Mesenteric fat pad (tissue), 1 donor: ENCODE measurements around the gene FUT9. TPM values are rescaled to one million over a fixed set of nuclear protein-coding genes. Genes with fewer than 3 reads are reported as not detected.

Experiments
- DNase-seq: peaks from one replicate; pipeline ENCODE4 v3.0.0-alpha.2; 2020; ENCODE audit warnings: low spot score
- total RNA-seq: library from RNA; stranded (reverse); fragmentation: NEBNext Ultra II Directional; extraction: Animal tissue kit (Norgen Biotek cat#: 25700); gene quantifications from one replicate; pipeline ENCODE4 v1.2.1, GENCODE V29; 2021
- donor health status: DM: yes; HTN: yes; CAD: no.

Gene FUT9
- total RNA-seq, 1 donor from 2014 or later: not detected

DNA sequence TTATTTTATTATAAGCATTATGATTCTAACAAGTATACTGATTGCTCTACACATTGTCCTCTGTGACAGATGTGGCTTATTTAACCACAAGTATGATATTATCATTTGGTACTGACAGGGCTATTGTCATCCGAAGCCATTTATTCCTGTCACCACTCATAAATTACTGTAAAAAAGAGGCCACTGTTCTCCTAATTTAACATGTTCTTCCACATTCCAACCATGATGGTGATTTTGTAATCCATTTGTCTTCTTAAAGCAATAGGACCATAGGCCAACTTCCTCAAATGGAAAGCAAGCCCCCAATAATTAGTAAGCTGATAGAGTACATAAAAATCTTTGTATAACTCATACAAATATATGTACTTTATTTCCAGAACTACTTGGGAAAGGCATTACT lies 50.6 kb downstream of the FUT9 start:
- DNase-seq: no peak

DNA sequence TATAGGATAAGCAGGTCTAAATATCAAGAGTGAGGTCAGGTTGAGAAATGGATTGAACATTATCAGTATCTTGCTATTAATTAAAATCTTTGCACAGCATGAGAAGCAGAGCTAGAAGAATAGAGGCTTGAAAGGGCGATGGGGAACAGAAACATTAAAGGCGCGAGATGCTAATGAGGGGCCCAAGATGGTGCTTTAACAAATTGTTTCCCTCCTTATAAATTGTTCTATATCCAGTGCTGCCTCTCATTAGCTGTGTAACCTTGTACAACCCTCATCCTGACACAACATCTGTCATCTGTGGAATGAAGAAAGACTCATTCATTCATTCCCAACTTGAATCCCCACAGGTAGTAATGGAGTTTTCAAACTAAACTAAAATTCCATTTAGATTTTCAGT lies 57.8 kb downstream of the FUT9 start:
- no peak for DNase-seq

DNA sequence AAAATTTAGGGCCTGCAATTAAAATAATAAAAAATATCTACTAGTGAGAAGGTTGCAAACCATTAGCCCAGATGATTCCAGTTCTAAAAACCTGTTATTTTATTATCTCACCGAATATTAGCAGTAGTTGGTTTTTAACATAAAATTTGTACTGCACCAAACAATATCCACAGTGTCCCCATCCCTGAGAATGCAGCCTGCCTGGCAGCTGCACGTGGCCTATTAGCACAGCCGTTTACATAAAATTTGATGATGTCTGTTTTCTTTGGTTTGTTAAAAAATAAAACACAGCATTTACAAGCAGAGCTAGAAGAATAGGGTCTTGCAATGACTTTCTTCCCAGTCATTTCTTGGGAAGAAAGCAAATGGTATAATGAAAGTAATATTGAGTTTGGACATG lies 58.2 kb downstream of the FUT9 start:
- no peak for DNase-seq

GRCh38 chr6:96075826-96076225 lies 60.1 kb downstream of the FUT9 start:
- DNase-seq: no peak

GRCh38 chr6:96086745-96087144 lies 71.0 kb downstream of the FUT9 start:
- no peak for DNase-seq

GRCh38 chr6:96089173-96089572 lies 73.4 kb downstream of the FUT9 start:
- DNase-seq: no peak

- DNase-seq: no peak
Measured at GRCh38 chr6:96094077-96094476, 78.3 kb downstream of the FUT9 start.

- DNase-seq: no peak
Measured at GRCh38 chr6:96099069-96099468, 83.3 kb downstream of the FUT9 start.

DNA sequence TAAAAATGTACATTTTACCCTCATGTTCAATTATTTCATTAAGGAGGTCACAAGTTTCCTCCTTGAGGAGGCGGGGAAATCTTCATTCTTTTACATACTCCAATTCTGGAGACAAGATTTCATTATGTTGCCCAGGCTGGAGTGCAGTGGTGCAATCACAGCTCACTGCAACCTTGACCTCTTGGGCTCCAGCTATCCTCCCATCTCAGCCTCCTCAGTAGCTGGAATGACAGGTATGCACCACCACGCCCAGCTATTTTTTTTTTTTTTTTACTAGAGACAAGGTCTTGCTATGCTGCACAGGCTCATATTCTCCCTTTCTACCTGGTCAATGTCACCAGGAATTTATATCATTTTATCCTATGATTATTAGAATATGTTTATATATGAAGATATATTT lies 85.8 kb downstream of the FUT9 start:
- no peak for DNase-seq

GRCh38 chr6:96104910-96105309 lies 89.1 kb downstream of the FUT9 start:
- DNase-seq: no peak

GRCh38 chr6:96110878-96111277 lies 95.1 kb downstream of the FUT9 start:
- DNase-seq: no peak

DNA sequence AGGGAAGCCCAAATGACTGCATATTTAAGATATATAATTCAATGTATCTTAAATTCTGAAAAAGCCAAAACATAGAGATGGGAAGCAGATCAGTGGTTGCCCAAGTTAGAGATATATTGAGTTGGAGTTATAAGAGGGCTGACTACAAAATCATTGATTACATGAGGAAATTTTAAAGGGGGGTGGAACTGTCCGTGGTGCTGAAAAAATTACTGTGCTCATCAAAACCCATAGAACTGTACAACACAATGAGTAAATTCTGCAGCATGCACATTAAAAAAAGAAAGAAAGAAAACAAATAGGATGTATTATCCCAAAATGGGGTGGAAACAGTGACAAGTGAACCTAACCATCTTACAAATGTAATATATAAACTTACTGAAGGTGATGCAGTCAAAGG lies 100.9 kb downstream of the FUT9 start:
- DNase-seq: no peak

- DNase-seq: no peak
Measured at GRCh38 chr6:96124778-96125177, 109.0 kb downstream of the FUT9 start.

DNA sequence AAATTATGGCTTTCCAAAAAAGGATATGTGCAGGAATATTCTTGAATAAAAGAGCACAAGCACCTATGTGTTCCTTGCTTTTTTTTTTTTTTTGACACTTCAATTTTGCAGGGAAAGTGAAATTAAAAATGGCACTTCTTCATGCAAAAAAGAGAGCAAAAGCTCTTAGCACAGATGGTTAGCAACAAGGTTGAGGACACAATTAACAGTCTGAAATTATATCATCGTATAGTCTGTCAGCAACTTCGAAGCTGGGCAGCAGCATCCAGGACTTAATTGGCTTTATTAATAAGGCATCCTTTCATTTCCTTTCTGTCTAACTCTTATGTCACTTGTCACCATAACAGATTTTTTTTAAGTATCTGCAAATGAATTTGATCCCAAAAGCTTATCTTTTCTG lies 122.6 kb downstream of the FUT9 start:
- no peak for DNase-seq

GRCh38 chr6:96142142-96142541 lies 126.4 kb downstream of the FUT9 start:
- no peak for DNase-seq

DNA sequence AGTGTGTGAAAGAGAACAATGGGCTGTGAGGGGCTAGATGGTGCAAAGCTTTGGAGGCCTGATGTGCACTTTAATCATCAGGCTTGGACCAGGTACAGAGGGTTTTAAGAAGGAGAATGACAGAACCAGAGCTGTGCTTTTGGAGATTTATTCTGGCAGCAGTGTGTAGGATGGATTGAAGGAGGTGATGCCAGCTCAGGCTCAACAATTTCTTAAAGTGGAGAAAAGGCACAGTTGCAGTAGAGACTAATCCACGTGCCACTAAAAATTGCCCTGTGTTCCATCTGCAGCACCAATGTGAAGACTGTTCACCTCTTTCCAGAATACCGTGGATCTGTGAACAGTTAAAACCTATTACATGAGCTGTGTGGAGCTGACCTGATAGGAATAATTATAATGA lies 134.7 kb downstream of the FUT9 start:
- no peak for DNase-seq

- no peak for DNase-seq
Measured at GRCh38 chr6:96151707-96152106, 135.9 kb downstream of the FUT9 start.

- DNase-seq: no peak
Measured at GRCh38 chr6:96152114-96152708, 136.4 kb downstream of the FUT9 start.

DNA sequence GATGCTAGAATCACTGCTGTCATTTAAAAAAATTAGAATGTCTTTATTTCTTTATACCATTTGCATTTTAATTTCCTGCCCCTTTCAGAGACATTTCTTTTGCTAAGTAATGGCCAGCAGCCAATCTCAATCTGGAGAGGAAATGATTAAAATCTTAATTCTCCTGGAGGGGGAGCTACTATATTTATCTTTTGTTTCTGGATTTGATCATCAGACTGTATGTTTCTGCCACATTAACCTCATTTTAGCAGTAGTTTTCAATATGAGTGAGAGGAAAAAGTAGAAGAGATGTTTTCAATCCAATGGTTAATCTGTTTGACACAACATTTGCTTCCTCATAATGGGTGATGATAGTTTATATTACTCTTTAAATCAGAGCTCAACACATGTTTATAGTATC lies 138.0 kb downstream of the FUT9 start:
- no peak for DNase-seq

- no peak for DNase-seq
Measured at GRCh38 chr6:96156425-96156824, 140.7 kb downstream of the FUT9 start.

- DNase-seq: no peak
Measured at GRCh38 chr6:96157018-96157565, 141.3 kb downstream of the FUT9 start.

DNA sequence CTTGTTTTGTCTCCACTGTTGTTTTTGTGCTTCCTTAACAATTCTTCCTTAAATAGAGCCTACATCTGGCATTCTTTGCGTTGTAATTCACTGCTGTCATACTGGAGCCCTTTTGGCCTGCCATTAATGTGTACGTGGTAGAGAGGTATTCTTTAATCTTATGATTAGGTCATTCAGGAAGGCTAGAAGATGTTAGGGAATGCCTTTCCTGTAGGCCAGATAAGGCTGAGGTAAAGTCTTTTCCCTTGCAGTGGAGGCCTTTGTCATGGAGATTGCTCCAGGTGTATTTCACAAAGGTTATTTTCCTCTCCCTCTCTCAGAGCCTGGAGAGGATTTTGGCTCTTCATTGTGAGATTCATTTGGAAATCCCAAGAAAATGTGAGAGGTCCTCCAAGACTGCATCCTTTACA lies 146.9 kb downstream of the FUT9 start:
- no peak for DNase-seq

DNA sequence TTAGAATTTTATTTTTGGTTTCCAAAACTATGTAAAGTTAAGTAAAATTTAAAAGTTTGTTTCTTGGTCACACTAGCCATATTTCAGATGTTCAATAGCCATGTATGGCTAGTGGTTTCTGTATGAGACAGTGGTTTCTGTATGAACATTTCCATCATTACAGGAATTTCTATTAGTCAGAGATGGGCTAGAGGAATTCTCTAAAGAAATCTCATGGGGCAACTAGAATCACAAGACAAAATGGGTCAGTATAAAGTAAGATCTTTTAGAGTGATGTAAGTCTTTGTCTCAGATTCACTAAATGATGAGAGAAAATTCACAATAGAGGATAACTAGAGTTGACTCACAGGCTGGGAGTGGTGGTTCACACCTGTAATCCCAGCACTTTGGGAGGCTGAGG lies 149.0 kb downstream of the FUT9 start:
- DNase-seq: no peak

GRCh38 chr6:96171112-96171511 lies 155.3 kb downstream of the FUT9 start:
- DNase-seq: no peak
